Kidney glomerular epithelial cell (primary cell): Measurements from ENCODE around the gene PTPN9.
"Not testable (repeated sequence)": the region's sequence is repeated elsewhere in the genome, so short reads cannot be mapped to it uniquely, and the experiment has no call there.

Source experiments
- DNase-seq: peaks from one replicate; lab custom pipeline; 2025; lab: John Stamatoyannopoulos, UW

The PTPN9 gene

GRCh38 chr15:75578948-75579920 lies at the start of gene PTPN9:
PTPN9 (minus strand) TSS chr15:75579315; CDS start chr15:75578776, 539 bp downstream.
- DNase-seq, result peak; percentile 32

GRCh38 chr15:75625542-75626347 lies 46.6 kb upstream of the PTPN9 start, which contains the start of gene SNUPN:
SNUPN (minus strand) TSS chr15:75625725; CDS start chr15:75621051, 4,674 bp downstream.
- DNase-seq, result peak; percentile 77

GRCh38 chr15:75622505-75622904 lies 43.4 kb upstream of the PTPN9 start:
- no peak for DNase-seq

- DNase-seq, result no peak
Measured at GRCh38 chr15:75620841-75621391, 41.8 kb upstream of the PTPN9 start.

- DNase-seq, result no peak
Measured at GRCh38 chr15:75620058-75620820, 41.1 kb upstream of the PTPN9 start.

- DNase-seq, result no peak
Measured at GRCh38 chr15:75616766-75617165, 37.7 kb upstream of the PTPN9 start.

GRCh38 chr15:75606711-75607699 lies 27.9 kb upstream of the PTPN9 start:
- DNase-seq, result no peak

- DNase-seq, result no peak
Measured at GRCh38 chr15:75606026-75606425, 26.9 kb upstream of the PTPN9 start.

GRCh38 chr15:75599401-75599800 lies 20.3 kb upstream of the PTPN9 start:
- DNase-seq, result no peak

GRCh38 chr15:75598361-75598760 lies 19.2 kb upstream of the PTPN9 start:
- DNase-seq, result no peak

- DNase-seq, result no peak
Measured at GRCh38 chr15:75597667-75598341, 18.7 kb upstream of the PTPN9 start.

- no peak for DNase-seq
Measured at GRCh38 chr15:75596703-75597345, 17.7 kb upstream of the PTPN9 start.

- DNase-seq, result no peak
Measured at GRCh38 chr15:75594276-75594675, 15.2 kb upstream of the PTPN9 start.

GRCh38 chr15:75591655-75592364 lies 12.7 kb upstream of the PTPN9 start:
- no peak for DNase-seq

GRCh38 chr15:75590239-75590638 lies 11.1 kb upstream of the PTPN9 start:
- DNase-seq, result no peak

- no peak for DNase-seq
Measured at GRCh38 chr15:75589071-75589470, 10.0 kb upstream of the PTPN9 start.

GRCh38 chr15:75586422-75586821 lies 7.3 kb upstream of the PTPN9 start:
- not testable (repeated sequence) for DNase-seq

- DNase-seq, result no peak
Measured at GRCh38 chr15:75584121-75584520, 5.0 kb upstream of the PTPN9 start.

- no peak for DNase-seq
Measured at GRCh38 chr15:75583701-75584100, 4.6 kb upstream of the PTPN9 start.
